Measurements from ENCODE around the gene CACNA2D1.

The CACNA2D1 gene

DNA sequence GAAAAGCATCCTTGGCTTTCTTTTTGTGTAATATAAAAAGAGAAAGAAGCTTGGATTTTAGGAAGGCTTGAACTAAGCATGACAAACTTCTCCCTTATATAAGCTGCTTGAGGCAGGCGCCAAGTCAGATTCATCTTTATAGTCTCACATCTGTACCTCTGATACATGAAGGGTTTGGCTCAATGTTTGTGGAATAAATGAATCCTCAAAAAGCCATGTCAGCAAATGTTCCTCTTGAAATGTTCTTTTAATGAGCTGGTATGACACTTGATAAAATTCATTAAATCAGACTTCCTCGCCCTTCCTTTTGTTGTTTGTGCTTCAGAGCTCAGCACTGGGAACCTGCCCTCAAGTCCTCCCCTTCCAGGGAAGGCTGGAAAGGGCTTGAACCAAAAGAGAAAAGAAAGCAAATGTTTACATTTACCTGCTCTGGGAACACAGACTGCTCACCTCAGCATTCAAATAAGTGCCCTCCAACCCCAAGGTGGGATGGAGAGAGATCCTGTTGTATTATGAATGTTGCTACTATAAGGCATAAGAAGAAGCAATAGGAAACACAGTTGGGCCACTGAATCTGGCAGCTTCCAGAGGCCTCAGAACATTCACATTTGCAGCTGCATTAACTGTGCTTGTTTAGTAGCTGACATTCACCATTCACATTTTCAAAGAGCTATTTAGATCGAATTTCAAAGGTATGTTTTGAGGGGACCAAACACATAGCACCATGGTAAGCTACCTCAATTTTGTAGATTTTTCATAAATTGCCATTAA lies 212.6 kb downstream of the CACNA2D1 start:
- Histone ChIP-seq H3K27ac (ENCODE audit: low read depth, low read length) (no peak overlapping the region), H3K4me1 (ENCODE audit: control insufficient read depth, insufficient read depth, low read length) (peaks cover 17% of the 10 kb centered on the region), H3K27me3 (ENCODE audit: control insufficient read depth, insufficient read depth, low read length) (no peaks in the 10 kb centered on the region), H3K9me3 (ENCODE audit: control insufficient read depth, insufficient read depth, low read depth, low read length) (no peaks in the 10 kb centered on the region), H3K36me3 (ENCODE audit: control insufficient read depth, insufficient read depth, low read length) (no peaks in the 10 kb centered on the region), H3K4me3 (ENCODE audit: low read depth, low read length) (no peak overlapping the region), H3K9ac (ENCODE audit: low read length) (no peak overlapping the region)

- Histone ChIP-seq H3K9ac (ENCODE audit: low read length) (no peak overlapping the region), H3K4me1 (ENCODE audit: control insufficient read depth, insufficient read depth, low read length) (peaks cover 8% of the 10 kb centered on the region), H3K36me3 (ENCODE audit: control insufficient read depth, insufficient read depth, low read length) (no peaks in the 10 kb centered on the region), H3K4me3 (ENCODE audit: low read depth, low read length) (no peak overlapping the region), H3K9me3 (ENCODE audit: control insufficient read depth, insufficient read depth, low read depth, low read length) (no peaks in the 10 kb centered on the region), H3K27ac (ENCODE audit: low read depth, low read length) (no peak overlapping the region), H3K27me3 (ENCODE audit: control insufficient read depth, insufficient read depth, low read length) (no peaks in the 10 kb centered on the region)
These were observed 214.4 kb downstream of the CACNA2D1 start for GRCh38 chr7:82229164-82229563.

DNA sequence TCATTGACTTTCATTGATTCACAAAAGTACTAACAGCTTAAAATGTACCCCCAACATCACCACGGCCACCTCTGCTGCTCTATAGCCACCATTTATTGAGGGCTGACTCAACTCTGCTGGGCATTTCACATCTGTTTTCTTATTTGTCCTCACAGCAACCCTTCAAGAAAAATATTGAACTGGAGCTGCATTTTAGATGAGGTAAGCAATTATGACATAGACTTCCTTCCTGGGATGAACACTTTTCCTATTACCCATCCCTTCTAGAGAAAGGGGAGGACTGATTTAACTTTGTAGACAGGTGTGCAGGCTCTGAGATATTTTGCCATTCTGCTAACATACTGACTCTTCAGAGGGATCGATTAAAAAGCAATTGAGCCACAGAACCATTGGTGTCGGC lies 217.4 kb downstream of the CACNA2D1 start:
- no peaks in the 10 kb centered on the region for H3K36me3 ChIP-seq (ENCODE audit: control insufficient read depth, insufficient read depth, low read length)
- no peaks in the 10 kb centered on the region for H3K27me3 ChIP-seq (ENCODE audit: control insufficient read depth, insufficient read depth, low read length)
- no peak overlapping the region for H3K4me3 ChIP-seq (ENCODE audit: low read depth, low read length)
- H3K27ac ChIP-seq (ENCODE audit: low read depth, low read length), result no peak overlapping the region
- no peak overlapping the region for H3K9ac ChIP-seq (ENCODE audit: low read length)
- no peaks in the 10 kb centered on the region for H3K9me3 ChIP-seq (ENCODE audit: control insufficient read depth, insufficient read depth, low read depth, low read length)
- H3K4me1 ChIP-seq (ENCODE audit: control insufficient read depth, insufficient read depth, low read length), result peaks cover 7% of the 10 kb centered on the region

- Histone ChIP-seq H3K4me1 (ENCODE audit: control insufficient read depth, insufficient read depth, low read length) (no peaks in the 10 kb centered on the region; the same call in 1 of the 2 replicates), H3K9me3 (ENCODE audit: control insufficient read depth, insufficient read depth, low read depth, low read length) (no peaks in the 10 kb centered on the region), H3K27me3 (ENCODE audit: control insufficient read depth, insufficient read depth, low read length) (no peaks in the 10 kb centered on the region), H3K27ac (ENCODE audit: low read depth, low read length) (no peak overlapping the region), H3K36me3 (ENCODE audit: control insufficient read depth, insufficient read depth, low read length) (no peaks in the 10 kb centered on the region), H3K9ac (ENCODE audit: low read length) (no peak overlapping the region), H3K4me3 (ENCODE audit: low read depth, low read length) (no peak overlapping the region)
These were observed 219.0 kb downstream of the CACNA2D1 start for GRCh38 chr7:82224529-82224928.

- H3K36me3 ChIP-seq (ENCODE audit: control insufficient read depth, insufficient read depth, low read length), result no peaks in the 10 kb centered on the region
These were observed 220.0 kb downstream of the CACNA2D1 start for GRCh38 chr7:82223580-82223979.

DNA sequence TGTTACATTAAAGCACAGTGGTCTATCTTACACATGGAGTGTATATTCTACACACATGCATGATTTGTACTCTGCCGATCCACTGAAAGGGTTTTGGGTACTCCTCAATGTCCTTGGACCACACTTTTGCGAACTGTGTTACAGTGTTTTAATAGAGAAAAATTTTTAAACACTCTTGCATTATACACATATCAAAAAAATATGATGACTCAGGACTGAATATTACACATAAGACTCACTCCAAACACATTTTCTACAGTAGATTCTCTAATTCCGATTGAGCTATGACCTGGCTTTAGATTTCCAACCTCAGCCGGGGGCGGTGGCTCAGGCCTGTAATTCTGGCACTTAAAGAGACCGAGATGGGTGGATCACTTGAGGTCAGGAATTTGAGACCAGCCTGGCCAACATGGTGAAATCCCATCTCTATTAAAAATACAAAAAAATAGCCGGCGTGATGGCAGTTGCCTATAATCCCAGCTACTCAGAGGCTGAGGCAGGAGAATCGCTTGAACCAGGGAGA lies 222.4 kb downstream of the CACNA2D1 start:
- Histone ChIP-seq H3K9ac (ENCODE audit: low read length) (no peak overlapping the region), H3K27ac (ENCODE audit: low read depth, low read length) (no peak overlapping the region), H3K4me1 (ENCODE audit: control insufficient read depth, insufficient read depth, low read length) (no peaks in the 10 kb centered on the region; the same call in 1 of the 2 replicates), H3K36me3 (ENCODE audit: control insufficient read depth, insufficient read depth, low read length) (no peaks in the 10 kb centered on the region), H3K9me3 (ENCODE audit: control insufficient read depth, insufficient read depth, low read depth, low read length) (no peaks in the 10 kb centered on the region), H3K4me3 (ENCODE audit: low read depth, low read length) (no peak overlapping the region), H3K27me3 (ENCODE audit: control insufficient read depth, insufficient read depth, low read length) (no peaks in the 10 kb centered on the region)

More at GRCh38 chr7:82223580-82223979, 220.0 kb downstream of the CACNA2D1 start:
- Histone ChIP-seq H3K27ac (ENCODE audit: low read depth, low read length) (no peak overlapping the region), H3K4me3 (ENCODE audit: low read depth, low read length) (no peak overlapping the region), H3K27me3 (ENCODE audit: control insufficient read depth, insufficient read depth, low read length) (no peaks in the 10 kb centered on the region), H3K4me1 (ENCODE audit: control insufficient read depth, insufficient read depth, low read length) (no peaks in the 10 kb centered on the region; the same call in 1 of the 2 replicates), H3K9me3 (ENCODE audit: control insufficient read depth, insufficient read depth, low read depth, low read length) (no peaks in the 10 kb centered on the region), H3K9ac (ENCODE audit: low read length) (no peak overlapping the region)

GRCh38 chr7:82212466-82212865 lies 231.1 kb downstream of the CACNA2D1 start:
- no peak overlapping the region for H3K27ac ChIP-seq (ENCODE audit: low read depth, low read length)
- H3K9me3 ChIP-seq (ENCODE audit: control insufficient read depth, insufficient read depth, low read depth, low read length), result no peaks in the 10 kb centered on the region
- H3K36me3 ChIP-seq (ENCODE audit: control insufficient read depth, insufficient read depth, low read length), result no peaks in the 10 kb centered on the region
- H3K4me3 ChIP-seq (ENCODE audit: low read depth, low read length), result no peak overlapping the region
- no peaks in the 10 kb centered on the region for H3K4me1 ChIP-seq (ENCODE audit: control insufficient read depth, insufficient read depth, low read length)
- no peak overlapping the region for H3K9ac ChIP-seq (ENCODE audit: low read length)
- no peaks in the 10 kb centered on the region for H3K27me3 ChIP-seq (ENCODE audit: control insufficient read depth, insufficient read depth, low read length)

DNA sequence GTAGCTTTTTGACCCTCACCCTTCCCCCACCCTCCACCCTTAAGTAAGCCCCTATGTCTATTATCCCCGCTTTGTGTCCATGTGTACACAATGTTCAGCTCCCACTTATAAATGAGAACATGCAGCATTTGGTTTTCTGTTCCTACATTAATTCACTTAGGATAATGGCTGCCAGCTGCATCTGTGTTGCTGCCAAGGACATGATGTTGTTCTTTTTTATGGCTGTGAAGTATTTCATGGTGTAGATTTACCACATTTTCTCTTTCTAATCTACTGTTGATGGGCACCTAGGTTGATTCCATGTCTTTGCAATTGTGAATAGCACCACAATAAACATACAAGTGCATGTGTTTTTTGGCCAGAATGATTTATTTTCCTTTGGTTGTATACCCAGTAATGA lies 232.2 kb downstream of the CACNA2D1 start:
- H3K4me1 ChIP-seq (ENCODE audit: control insufficient read depth, insufficient read depth, low read length), result no peaks in the 10 kb centered on the region
- H3K27me3 ChIP-seq (ENCODE audit: control insufficient read depth, insufficient read depth, low read length), result no peaks in the 10 kb centered on the region

GRCh38 chr7:82210416-82211184 lies 233.0 kb downstream of the CACNA2D1 start:
- Histone ChIP-seq H3K27ac (ENCODE audit: low read depth, low read length) (no peak overlapping the region), H3K4me3 (ENCODE audit: low read depth, low read length) (no peak overlapping the region), H3K4me1 (ENCODE audit: control insufficient read depth, insufficient read depth, low read length) (no peaks in the 10 kb centered on the region), H3K9me3 (ENCODE audit: control insufficient read depth, insufficient read depth, low read depth, low read length) (no peaks in the 10 kb centered on the region), H3K9ac (ENCODE audit: low read length) (no peak overlapping the region), H3K36me3 (ENCODE audit: control insufficient read depth, insufficient read depth, low read length) (no peaks in the 10 kb centered on the region), H3K27me3 (ENCODE audit: control insufficient read depth, insufficient read depth, low read length) (no peaks in the 10 kb centered on the region)

More for the DNA sequence above, 232.2 kb downstream of the CACNA2D1 start:
- no peaks in the 10 kb centered on the region for H3K36me3 ChIP-seq (ENCODE audit: control insufficient read depth, insufficient read depth, low read length)
- no peak overlapping the region for H3K4me3 ChIP-seq (ENCODE audit: low read depth, low read length)
- no peaks in the 10 kb centered on the region for H3K9me3 ChIP-seq (ENCODE audit: control insufficient read depth, insufficient read depth, low read depth, low read length)
- no peak overlapping the region for H3K27ac ChIP-seq (ENCODE audit: low read depth, low read length)
- H3K9ac ChIP-seq (ENCODE audit: low read length), result no peak overlapping the region

DNA sequence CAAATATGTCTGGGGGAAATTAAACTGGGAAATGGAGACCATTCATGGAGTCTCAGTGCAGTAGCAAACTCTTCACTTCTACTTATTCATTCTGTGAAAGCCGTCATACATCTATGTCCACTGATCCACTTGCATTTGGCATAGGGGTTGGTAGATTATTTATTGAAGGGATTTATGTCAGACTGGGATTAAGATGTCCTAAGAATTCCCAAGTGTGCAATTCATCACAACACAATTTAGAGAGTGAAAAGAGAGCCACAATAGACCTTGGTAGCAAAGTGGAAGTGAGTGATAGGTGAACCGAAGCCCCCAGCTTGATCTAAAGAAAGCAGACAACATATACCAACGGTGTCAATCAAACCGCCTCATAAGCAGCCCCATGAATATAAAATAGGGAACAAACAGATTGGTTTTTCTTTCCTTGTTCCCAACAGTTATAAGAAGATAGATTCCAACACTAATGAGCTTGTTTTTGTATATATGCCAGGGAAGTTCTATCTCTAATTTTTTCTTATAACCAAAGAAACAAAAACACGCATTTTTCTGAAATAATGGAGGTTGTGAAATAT lies 234.3 kb downstream of the CACNA2D1 start:
- no peaks in the 10 kb centered on the region for H3K36me3 ChIP-seq (ENCODE audit: control insufficient read depth, insufficient read depth, low read length)
- no peak overlapping the region for H3K9ac ChIP-seq (ENCODE audit: low read length)
- no peaks in the 10 kb centered on the region for H3K27me3 ChIP-seq (ENCODE audit: control insufficient read depth, insufficient read depth, low read length)
- no peak overlapping the region for H3K4me3 ChIP-seq (ENCODE audit: low read depth, low read length)
- no peak overlapping the region for H3K27ac ChIP-seq (ENCODE audit: low read depth, low read length)
- H3K4me1 ChIP-seq (ENCODE audit: control insufficient read depth, insufficient read depth, low read length), result no peaks in the 10 kb centered on the region
- H3K9me3 ChIP-seq (ENCODE audit: control insufficient read depth, insufficient read depth, low read depth, low read length), result no peaks in the 10 kb centered on the region

GRCh38 chr7:82204694-82205093 lies 238.9 kb downstream of the CACNA2D1 start:
- Histone ChIP-seq H3K4me3 (ENCODE audit: low read depth, low read length) (no peak overlapping the region), H3K27me3 (ENCODE audit: control insufficient read depth, insufficient read depth, low read length) (no peaks in the 10 kb centered on the region), H3K27ac (ENCODE audit: low read depth, low read length) (no peak overlapping the region), H3K9me3 (ENCODE audit: control insufficient read depth, insufficient read depth, low read depth, low read length) (peaks cover 11% of the 10 kb centered on the region), H3K4me1 (ENCODE audit: control insufficient read depth, insufficient read depth, low read length) (no peaks in the 10 kb centered on the region), H3K9ac (ENCODE audit: low read length) (no peak overlapping the region), H3K36me3 (ENCODE audit: control insufficient read depth, insufficient read depth, low read length) (0 out of 2 replicates have a peak, but pooled peaks cover 6% of the 10 kb centered on the region)

Measured in HUES6 (cell line).